Endothelial cell of umbilical vein (primary cell): ENCODE results near the gene SLC66A2.

Source experiments
- CTCF ChIP-seq, 2 donors: IDR thresholded peaks; 1 replicate in 1 of 2; 2 replicates in 1 of 2; pipeline ENCODE4 v1.5.1; 2011; ENCODE audit warnings: low read length in 2 of 2, mild to moderate bottlenecking in 2 of 2, moderate library complexity in 2 of 2, control low read depth in 1 of 2, inconsistent platforms in 1 of 2, low read depth in 1 of 2; ENCODE audit not compliant: insufficient read depth in 1 of 2; ENCODE audit errors: extremely low read depth in 1 of 2
- EZH2 ChIP-seq: IDR thresholded peaks from 2 replicates; pipeline ENCODE4 v1.6.1; 2012; ENCODE audit warnings: borderline replicate concordance, low read depth, mild to moderate bottlenecking, moderate library complexity, low read length, inconsistent platforms; ENCODE audit not compliant: severe bottlenecking
- POLR2A ChIP-seq: IDR thresholded peaks from 2 replicates; pipeline ENCODE4 v1.6.1; 2012; ENCODE audit warnings: low read depth, mild to moderate bottlenecking, control low read depth, low read length

- TF ChIP-seq CTCF (IDR thresholded peaks at IDR 0.05; ENCODE audit: extremely low read depth in 1 of 2, insufficient read depth in 1 of 2, low read depth in 1 of 2, low read length in 2 of 2) (no peak), POLR2A (no peak), EZH2 (no peak)
These were observed 68.8 kb downstream of the SLC66A2 start for GRCh38 chr18:79882522-79883241.
